Mesenchymal stem cell (in vitro differentiated cells and primary cell): ENCODE measurements around the gene HOXA7. TPM values are rescaled to one million over a fixed set of nuclear protein-coding genes. Genes with fewer than 3 reads are reported as not detected.

ENCODE experiments used
- DNase-seq: peaks from one replicate; pipeline ENCODE4 v3.0.0-alpha.2; 2013
- H2AFZ ChIP-seq: one replicate; pipeline ENCODE4 v1.6.1; 2013; ENCODE audit warnings: low read depth, mild to moderate bottlenecking, control low read depth, inconsistent platforms, low read length, moderate library complexity
- H2AK5ac ChIP-seq: 2 replicates; pipeline ENCODE4 v1.6.1; 2013; ENCODE audit warnings: low read length, moderate library complexity, mild to moderate bottlenecking, inconsistent platforms; ENCODE audit not compliant: severe bottlenecking
- H2BK120ac ChIP-seq: one replicate; pipeline ENCODE4 v1.6.1; 2013; ENCODE audit warnings: low read depth, mild to moderate bottlenecking, inconsistent platforms, low read length, moderate library complexity
- H2BK12ac ChIP-seq, 2 experiments: one replicate each; pipeline ENCODE4 v1.6.1; 2013; ENCODE audit warnings: inconsistent platforms in 2 of 2, low read length in 2 of 2, mild to moderate bottlenecking in 2 of 2, moderate library complexity in 2 of 2, control low read depth in 1 of 2
- H2BK15ac ChIP-seq: one replicate; pipeline ENCODE4 v1.6.1; 2013; ENCODE audit warnings: mild to moderate bottlenecking, low read depth, inconsistent platforms; ENCODE audit not compliant: poor library complexity, severe bottlenecking
- H2BK5ac ChIP-seq: 2 replicates; pipeline ENCODE4 v1.6.1; 2013; ENCODE audit warnings: low read depth, mild to moderate bottlenecking, low read length, control low read depth, inconsistent platforms; ENCODE audit not compliant: poor library complexity, severe bottlenecking
- H3K14ac ChIP-seq, 2 experiments: one replicate each; pipeline ENCODE4 v1.6.1; 2013; ENCODE audit warnings: inconsistent platforms in 2 of 2, low read length in 2 of 2, control low read depth in 1 of 2, mild to moderate bottlenecking in 1 of 2, moderate library complexity in 1 of 2
- H3K18ac ChIP-seq, 2 experiments: one replicate each; pipeline ENCODE4 v1.6.1; 2013; ENCODE audit warnings: inconsistent platforms in 2 of 2, low read length in 2 of 2, control low read depth in 1 of 2, low read depth in 1 of 2, mild to moderate bottlenecking in 1 of 2
- H3K23ac ChIP-seq, 2 experiments: one replicate each; pipeline ENCODE4 v1.6.1; 2013; ENCODE audit warnings: inconsistent platforms in 2 of 2, low read length in 2 of 2, mild to moderate bottlenecking in 2 of 2, moderate library complexity in 2 of 2, control low read depth in 1 of 2
- H3K27ac ChIP-seq: 2 replicates; pipeline ENCODE4 v1.5.1; 2013; ENCODE audit warnings: mild to moderate bottlenecking, moderate library complexity, low read length, control low read depth, inconsistent platforms; ENCODE audit not compliant: poor library complexity, severe bottlenecking
- H3K27me3 ChIP-seq, 2 experiments: 2 replicates each; pipeline versions ENCODE4 v1.6.1 to v1.7.0; 2013; ENCODE audit warnings: low read length in 2 of 2, mild to moderate bottlenecking in 2 of 2, moderate library complexity in 2 of 2, control low read depth in 1 of 2, inconsistent platforms in 1 of 2; ENCODE audit not compliant: control insufficient read depth in 1 of 2, insufficient read depth in 1 of 2
- H3K36me3 ChIP-seq, 2 experiments: 2 replicates each; pipeline versions ENCODE4 v1.6.1 to v1.7.0; 2013; ENCODE audit warnings: low read length in 2 of 2, control low read depth in 1 of 2, inconsistent platforms in 1 of 2, low read depth in 1 of 2, mild to moderate bottlenecking in 1 of 2; ENCODE audit not compliant: insufficient read depth in 2 of 2, control insufficient read depth in 1 of 2
- H3K4ac ChIP-seq, 2 experiments: one replicate each; pipeline ENCODE4 v1.6.1; 2013; ENCODE audit warnings: inconsistent platforms in 2 of 2, low read length in 2 of 2, mild to moderate bottlenecking in 2 of 2, moderate library complexity in 2 of 2, control low read depth in 1 of 2, low read depth in 1 of 2
- H3K4me1 ChIP-seq: 2 replicates; pipeline ENCODE4 v1.6.1; 2013; ENCODE audit warnings: low read depth, low read length, control low read depth; ENCODE audit not compliant: control insufficient read depth, insufficient read depth
- H3K4me2 ChIP-seq: 2 replicates; pipeline ENCODE4 v1.6.1; 2013; ENCODE audit warnings: low read length, mild to moderate bottlenecking, inconsistent platforms; ENCODE audit not compliant: poor library complexity, severe bottlenecking
- H3K4me3 ChIP-seq, 2 experiments: 2 replicates each; pipeline versions ENCODE4 v1.5.1 to v1.7.0; 2013; ENCODE audit warnings: low read length in 2 of 2, mild to moderate bottlenecking in 2 of 2, control low read depth in 1 of 2, low read depth in 1 of 2; ENCODE audit not compliant: insufficient read depth in 1 of 2
- H3K79me1 ChIP-seq: replicated peaks from 2 replicates; pipeline ENCODE4 v1.6.1; 2013; ENCODE audit warnings: mild to moderate bottlenecking, control low read depth, low read length, inconsistent platforms; ENCODE audit not compliant: poor library complexity, severe bottlenecking
- H3K9ac ChIP-seq: 2 replicates; pipeline ENCODE4 v1.7.0; 2013; ENCODE audit warnings: mild to moderate bottlenecking, low read length, moderate library complexity
- H3K9me3 ChIP-seq: 2 replicates; pipeline ENCODE4 v1.7.0; 2013; ENCODE audit warnings: mild to moderate bottlenecking, low read length; ENCODE audit not compliant: control insufficient read depth
- H4K8ac ChIP-seq: one replicate; pipeline ENCODE4 v1.6.1; 2013; ENCODE audit warnings: inconsistent platforms, mild to moderate bottlenecking, low read length, moderate library complexity
- H4K91ac ChIP-seq: one replicate; pipeline ENCODE4 v1.6.1; 2013; ENCODE audit warnings: mild to moderate bottlenecking, low read length, inconsistent platforms
- WGBS: methylation state at CpG from one replicate; pipeline ENCODE4 v1.1.7; 2013; ENCODE audit warnings: mixed read lengths; 5-methylcytosine and 5-hydroxymethylcytosine counted together
- polyA plus RNA-seq, 2 experiments: library from polyadenylated mRNA; stranded (reverse); fragments of 200-250 nt; gene quantifications; one replicate each; pipeline ENCODE4 v1.2.3, GENCODE V29; 2013

HOXA7 gene
- polyA plus RNA-seq (2013, experiment 1 of 2) = 3.1 TPM
- polyA plus RNA-seq (2013, experiment 2 of 2) = 3.2 TPM

GRCh38 chr7:27156508-27156898 is at the start of gene HOXA7:
Gene HOXA7, minus strand, starts transcription at chr7:27156675. Its CDS starts 130 bp downstream, at chr7:27156545.
- WGBS = 38% methylated on average over 33 of the region's 33 CpGs
- no peak within 1 kb of the TSS for H4K91ac ChIP-seq
- no peak within 1 kb of the TSS for H3K4ac ChIP-seq
- H3K4me3 ChIP-seq = peak within 1 kb of the TSS; percentile 32 to 82
- no peak within 1 kb of the TSS for H3K27ac ChIP-seq
- peaks cover 18% of the 10 kb centered on the region for H3K4me1 ChIP-seq
- H4K8ac ChIP-seq = peak within 1 kb of the TSS; percentile 57
- peaks cover 8% of the 10 kb centered on the region for H3K79me1 ChIP-seq
- H2BK5ac ChIP-seq = no peak within 1 kb of the TSS
- no peak for DNase-seq
- no peak within 1 kb of the TSS for H2AK5ac ChIP-seq
- H3K14ac ChIP-seq = no peak within 1 kb of the TSS
- H3K18ac ChIP-seq = peak within 1 kb of the TSS; percentile 34 to 41
- peaks cover 0 to 23% of the 10 kb centered on the region in 2 experiments for H3K36me3 ChIP-seq
- H2BK12ac ChIP-seq = no peak within 1 kb of the TSS
- H2AFZ ChIP-seq = peak within 1 kb of the TSS; percentile 36
- peak within 1 kb of the TSS in 1 of 2 experiments; percentile 41 for H3K23ac ChIP-seq
- H2BK120ac ChIP-seq = no peak within 1 kb of the TSS
- H2BK15ac ChIP-seq = no peak within 1 kb of the TSS
- H3K4me2 ChIP-seq = no peak within 1 kb of the TSS
- H3K9ac ChIP-seq = peak within 1 kb of the TSS; percentile 90
- no peaks in the 10 kb centered on the region for H3K9me3 ChIP-seq
- peaks cover 0 to 73% of the 10 kb centered on the region in 2 experiments for H3K27me3 ChIP-seq

GRCh38 chr7:27205325-27206280 is 49.1 kb upstream of the HOXA7 start:
- Histone ChIP-seq H2BK120ac (no peak overlapping the region), H3K9me3 (no peaks in the 10 kb centered on the region), H2BK5ac (no peak overlapping the region), H3K9ac (no peak overlapping the region), H3K4me1 (peaks cover 25% of the 10 kb centered on the region), H2AFZ (no peak overlapping the region), H4K8ac (no peak overlapping the region), H4K91ac (no peak overlapping the region), H3K36me3 (no peaks in the 10 kb centered on the region), H3K14ac (no peak overlapping the region), H3K27me3 (peaks cover 95% of the 10 kb centered on the region in 2 experiments), H2BK15ac (no peak overlapping the region), H3K4me3 (peak overlapping the region in 1 of 2 experiments; percentile 68), H3K23ac (peak overlapping the region in 1 of 2 experiments; percentile 34), H2BK12ac (no peak overlapping the region), H3K27ac (no peak overlapping the region), H3K4ac (no peak overlapping the region), H3K18ac (no peak overlapping the region), H2AK5ac (no peak overlapping the region), H3K79me1 (no peaks in the 10 kb centered on the region), H3K4me2 (peak overlapping the region; percentile 58)
- 3% methylated on average over 44 of the region's 52 CpGs for WGBS
- DNase-seq = peak; percentile 12

- H3K27ac ChIP-seq = no peak overlapping the region
- H3K36me3 ChIP-seq = no peaks in the 10 kb centered on the region
- peaks cover 92 to 94% of the 10 kb centered on the region in 2 experiments for H3K27me3 ChIP-seq
- no peak overlapping the region for H3K14ac ChIP-seq
- H3K18ac ChIP-seq = no peak overlapping the region
- no peak overlapping the region for H3K9ac ChIP-seq
- H3K79me1 ChIP-seq = no peaks in the 10 kb centered on the region
- no peak overlapping the region for H4K8ac ChIP-seq
- peak overlapping the region in 1 of 2 experiments; percentile 68 for H3K4me3 ChIP-seq
- peak overlapping the region; percentile 58 for H3K4me2 ChIP-seq
- H2AFZ ChIP-seq = no peak overlapping the region
- H3K9me3 ChIP-seq = no peaks in the 10 kb centered on the region
- H2AK5ac ChIP-seq = no peak overlapping the region
- peaks cover 28% of the 10 kb centered on the region for H3K4me1 ChIP-seq
- H2BK5ac ChIP-seq = no peak overlapping the region
- peak; percentile 34 for DNase-seq
- H2BK15ac ChIP-seq = no peak overlapping the region
- no peak overlapping the region for H2BK120ac ChIP-seq
- H3K4ac ChIP-seq = no peak overlapping the region
- H3K23ac ChIP-seq = no peak overlapping the region
- WGBS = 2% methylated on average over 31 of the region's 41 CpGs
- no peak overlapping the region for H2BK12ac ChIP-seq
- H4K91ac ChIP-seq = no peak overlapping the region
These were observed 48.4 kb upstream of the HOXA7 start for GRCh38 chr7:27204851-27205322.

- WGBS = 17% methylated on average over 4 of the region's 4 CpGs
- Histone ChIP-seq H3K4me1 (peaks cover 32% of the 10 kb centered on the region), H3K4me2 (no peak overlapping the region), H3K18ac (no peak overlapping the region), H2AFZ (no peak overlapping the region), H4K8ac (no peak overlapping the region), H2AK5ac (no peak overlapping the region), H2BK15ac (no peak overlapping the region), H3K23ac (no peak overlapping the region), H3K27me3 (peaks cover 86 to 90% of the 10 kb centered on the region in 2 experiments), H3K4ac (no peak overlapping the region), H2BK12ac (no peak overlapping the region), H3K36me3 (no peaks in the 10 kb centered on the region), H3K9ac (no peak overlapping the region), H4K91ac (no peak overlapping the region), H3K79me1 (no peaks in the 10 kb centered on the region), H3K27ac (no peak overlapping the region), H3K4me3 (no peak overlapping the region), H2BK5ac (no peak overlapping the region), H3K14ac (no peak overlapping the region), H3K9me3 (no peaks in the 10 kb centered on the region), H2BK120ac (no peak overlapping the region)
- no peak for DNase-seq
These were observed 47.6 kb upstream of the HOXA7 start for GRCh38 chr7:27203964-27204594.
